ENCODE data around the gene DENND2D. TPM values are rescaled to one million over a fixed set of nuclear protein-coding genes. Genes with fewer than 3 reads are reported as not detected.

The DENND2D gene
- total RNA-seq, 1 experiment from 2014 or later: 0.11 TPM

GRCh38 chr1:111227434-111227833, 27.0 kb upstream of the DENND2D start, which contains the start of gene CHI3L2:
Gene CHI3L2, plus strand, starts transcription at chr1:111227713. Its CDS starts 17 bp downstream, at chr1:111227730.
- Histone ChIP-seq H3T11ph (ENCODE audit: low read length) (no peak within 1 kb of the TSS), H2BK15ac (ENCODE audit: low read depth, low read length) (no peak within 1 kb of the TSS), H4K91ac (ENCODE audit: insufficient read length, low read depth, low read length) (no peak within 1 kb of the TSS), H3K4ac (ENCODE audit: low read depth, low read length) (no peak within 1 kb of the TSS), H3K23me2 (ENCODE audit: insufficient read length, low read depth, low read length, poor library complexity, severe bottlenecking) (no peaks in the 10 kb centered on the region), H2BK5ac (ENCODE audit: insufficient read length, low read length) (no peak within 1 kb of the TSS), H2BK12ac (ENCODE audit: insufficient read length, low read depth, low read length) (no peak within 1 kb of the TSS), H3K9ac (ENCODE audit: extremely low read depth, insufficient read length, low read length) (no peak within 1 kb of the TSS), H2AFZ (ENCODE audit: low read length) (no peak within 1 kb of the TSS), H3K27ac (ENCODE audit: insufficient read length, low read depth, low read length) (no peak within 1 kb of the TSS), H2BK20ac (ENCODE audit: low read depth, low read length, poor library complexity, severe bottlenecking) (no peak within 1 kb of the TSS), H3K4me2 (ENCODE audit: insufficient read depth, insufficient read length, low read length) (no peak within 1 kb of the TSS), H3K18ac (ENCODE audit: insufficient read length, low read depth, low read length) (no peak within 1 kb of the TSS), H3K79me2 (ENCODE audit: insufficient read depth, low read length) (no peaks in the 10 kb centered on the region), H2BK120ac (ENCODE audit: low read depth, low read length, poor library complexity, severe bottlenecking) (no peak within 1 kb of the TSS), H4K20me1 (ENCODE audit: control insufficient read depth, insufficient read depth, insufficient read length) (no peaks in the 10 kb centered on the region), H3K14ac (ENCODE audit: insufficient read depth, low read length) (no peak within 1 kb of the TSS), H4K5ac (ENCODE audit: insufficient read length, low read depth, low read length) (no peak within 1 kb of the TSS), H3K9me3 (ENCODE audit: control insufficient read depth, low read depth, low read length) (no peaks in the 10 kb centered on the region), H3K79me1 (ENCODE audit: insufficient read depth, low read depth, low read length, poor library complexity, severe bottlenecking) (no peaks in the 10 kb centered on the region), H3K27me3 (ENCODE audit: insufficient read depth, low read length) (no peaks in the 10 kb centered on the region), H3K23ac (ENCODE audit: insufficient read length, low read depth, low read length) (no peak within 1 kb of the TSS), H3K4me1 (ENCODE audit: insufficient read depth, low read length) (peaks cover 2% of the 10 kb centered on the region), H2AK5ac (ENCODE audit: insufficient read length, low read length) (no peak within 1 kb of the TSS), H4K8ac (replicated peaks; ENCODE audit: insufficient read length, low read depth, low read length) (no peak within 1 kb of the TSS), H3K56ac (ENCODE audit: insufficient read length, low read depth, low read length) (no peak within 1 kb of the TSS)
- no CpG with 5 or more reads among the region's 3 CpGs for WGBS (ENCODE audit: extremely low coverage, insufficient read length, low lambda C conversion rate)
- TF ChIP-seq CTCF (conservative IDR thresholded peaks at IDR 0.05): no peak
- Mint-ChIP-seq H3K4me1 (peaks cover 24 to 30% of the 10 kb centered on the region in 2 experiments), H3K9me3 (no peaks in the 10 kb centered on the region), H3K4me3 (no peak within 1 kb of the TSS), H3K36me3 (ENCODE audit: insufficient read depth in 1 of 3, low read depth in 3 of 3) (no peaks in the 10 kb centered on the region; a peak in 1 of 7 replicates), H3K27ac (no peak within 1 kb of the TSS), H3K27me3 (ENCODE audit: low read depth) (peaks cover 18% of the 10 kb centered on the region)
- no peak for DNase-seq

Measured in H9 (cell line).